Panc1 (cell line): ENCODE measurements around the gene TRPM6. TPM values are rescaled to one million over a fixed set of nuclear protein-coding genes. Genes with fewer than 3 reads are reported as not detected.

Source experiments
- ATAC-seq: fragments of 200-7000 bp; cut with Tn5 transposase; 2 replicates; pipeline ENCODE4 v1.9.1; 2020; ENCODE audit warnings: mild to moderate bottlenecking, moderate library complexity
- BruUV-seq: library from RNA; stranded (reverse); fragments of 400-500 nt; replicated peaks from 2 replicates; lab custom pipeline; 2021; lab: Mats Ljungman, UMichigan
- CTCF ChIA-PET: fragments of 300-600 bp; sonication (Branson Sonifier 250); formaldehyde crosslinking; loops from one replicate; lab custom pipeline; 2022; ENCODE audit warnings: antibody characterized with exemption; lab: Charles Lee
- POLR2A ChIA-PET: fragments of 300-600 bp; sonication (Branson Sonifier 250); formaldehyde crosslinking; loops from one replicate; lab custom pipeline; 2022; ENCODE audit warnings: antibody characterized with exemption; lab: Charles Lee
- DNase-seq: peaks from one replicate; pipeline ENCODE4 v3.0.0-alpha.2; 2010; ENCODE audit warnings: low read depth, low spot score
- H3K27ac ChIP-seq: 2 replicates; pipeline ENCODE4 v1.5.1; 2011; ENCODE audit warnings: mild to moderate bottlenecking, low read length, inconsistent platforms
- H3K27me3 ChIP-seq: fragments of 200-500 bp; sonication (Bioruptor generic); 2 replicates; pipeline ENCODE4 v1.6.0; 2014; ENCODE audit warnings: low read length, inconsistent platforms; ENCODE audit not compliant: control insufficient read depth, insufficient read depth
- H3K36me3 ChIP-seq: fragments of 200-500 bp; sonication (Bioruptor generic); 2 replicates; pipeline ENCODE4 v1.5.1; 2014; ENCODE audit warnings: inconsistent platforms, mild to moderate bottlenecking, low read length, moderate library complexity; ENCODE audit not compliant: control insufficient read depth, insufficient read depth
- H3K4me1 ChIP-seq: 2 replicates; pipeline ENCODE4 v1.5.1; 2011; ENCODE audit warnings: inconsistent platforms, mild to moderate bottlenecking, low read length, moderate library complexity; ENCODE audit not compliant: control insufficient read depth, insufficient read depth
- H3K4me3 ChIP-seq, 2 experiments: 2 replicates each; pipeline ENCODE4 v1.5.1; 2011 to 2012; ENCODE audit warnings: low read depth in 2 of 2, low read length in 2 of 2, mild to moderate bottlenecking in 2 of 2, inconsistent platforms in 1 of 2, moderate library complexity in 1 of 2
- H3K9me3 ChIP-seq: fragments of 200-500 bp; sonication (Bioruptor generic); 2 replicates; pipeline ENCODE4 v1.5.1; 2014; ENCODE audit warnings: low read depth, mild to moderate bottlenecking, inconsistent platforms, low read length, moderate library complexity; ENCODE audit not compliant: control insufficient read depth, insufficient read depth
- CTCF ChIP-seq: fragments of 450-650 bp; IDR thresholded peaks from 2 replicates; pipeline ENCODE4 v1.5.1; 2017; ENCODE audit warnings: mild to moderate bottlenecking
- POLR2AphosphoS5 ChIP-seq: IDR thresholded peaks from 2 replicates; pipeline ENCODE4 v1.6.1; 2012; ENCODE audit warnings: mild to moderate bottlenecking, low read depth, low read length, moderate library complexity
- REST ChIP-seq, 2 experiments: IDR thresholded peaks; 2 replicates each; pipeline ENCODE4 v1.6.1; 2011 to 2012; ENCODE audit warnings: low read depth in 2 of 2, control low read depth in 1 of 2, low read length in 1 of 2, mild to moderate bottlenecking in 1 of 2, moderate library complexity in 1 of 2; ENCODE audit not compliant: insufficient read depth in 1 of 2
- SIN3A ChIP-seq: IDR thresholded peaks from 2 replicates; pipeline ENCODE4 v1.6.1; 2012; ENCODE audit warnings: low read depth, mild to moderate bottlenecking, low read length, moderate library complexity, borderline replicate concordance; ENCODE audit not compliant: insufficient read depth
- TCF7L2 ChIP-seq: IDR thresholded peaks from 2 replicates; pipeline ENCODE4 v1.6.1; 2011; ENCODE audit warnings: mild to moderate bottlenecking, low read depth, low read length, inconsistent platforms
- in situ Hi-C: cut with HindIII; loops from 2 replicates; pipeline ENCODE4 v1.10.0; 2016; ENCODE audit warnings: low sequenced_read_pairs, low pct_unique_long_range_greater_than_20kb
- intact Hi-C: fragments of 100-400 bp; cut with micrococcal nuclease; formaldehyde crosslinking; loops from one replicate; pipeline ENCODE4 v1.10.0; 2022; ENCODE audit not compliant: unreplicated experiment
- total RNA-seq: library from RNA; stranded (reverse); gene quantifications from one replicate; pipeline ENCODE4 v1.2.1, GENCODE V29; 2021; ENCODE audit not compliant: unreplicated experiment

TRPM6 gene
- total RNA-seq, 1 experiment from 2014 or later: 0.05 TPM

- no TSS peak for BruUV-seq
These were observed 41.0 kb downstream of the TRPM6 start for GRCh38 chr9:74846766-74847165.

GRCh38 chr9:74838351-74838750 is 49.4 kb downstream of the TRPM6 start:
- no TSS peak for BruUV-seq
- DNase-seq (no peak), ATAC-seq (no peak)
- H3K27me3 ChIP-seq: no peaks in the 10 kb centered on the region
- in situ Hi-C loops (no loop called here), intact Hi-C loops (no loop called here)
- no peaks in the 10 kb centered on the region for H3K9me3 ChIP-seq
- H3K36me3 ChIP-seq: no peaks in the 10 kb centered on the region
- H3K27ac ChIP-seq: no peak overlapping the region
- POLR2A ChIA-PET: no interaction called here
- H3K4me3 ChIP-seq: no peak overlapping the region
- H3K4me1 ChIP-seq: no peaks in the 10 kb centered on the region
- CTCF ChIA-PET: no interaction called here
- TF ChIP-seq TCF7L2 (no peak), REST (IDR thresholded peaks at IDR 0.05; ENCODE audit: insufficient read depth in 1 of 2, low read depth in 2 of 2, low read length in 1 of 2) (no peak), CTCF (no peak), SIN3A (no peak), POLR2AphosphoS5 (no peak)

More at GRCh38 chr9:74846766-74847165, 41.0 kb downstream of the TRPM6 start:
- H3K27me3 ChIP-seq: no peaks in the 10 kb centered on the region
- ATAC-seq (no peak), DNase-seq (peak; percentile 2)
- intact Hi-C loops (no loop called here), in situ Hi-C loops (no loop called here)
- POLR2A ChIA-PET: no interaction called here
- CTCF ChIA-PET: no interaction called here
- H3K4me3 ChIP-seq: no peak overlapping the region
- no peaks in the 10 kb centered on the region for H3K36me3 ChIP-seq
- H3K4me1 ChIP-seq: no peaks in the 10 kb centered on the region
- H3K27ac ChIP-seq: no peak overlapping the region
- H3K9me3 ChIP-seq: no peaks in the 10 kb centered on the region
- TF ChIP-seq CTCF: no peak
- no peak for TF ChIP-seq POLR2AphosphoS5
- TF ChIP-seq TCF7L2: no peak
- no peak for TF ChIP-seq SIN3A
